HEK293 (cell line): ENCODE results near the gene OPN1SW.
A peak's percentile ranks its signal among the peaks of the same experiment; 100 is the strongest.

Source experiments
- BCL6B ChIP-seq: fragments of 450-650 bp; formaldehyde crosslinking; IDR thresholded peaks from 2 replicates; pipeline ENCODE4 v1.5.1; 2017; ENCODE audit warnings: missing biosample characterization, missing genetic modification characterization
- CTCF ChIP-seq: fragments of 450-650 bp; formaldehyde crosslinking; IDR thresholded peaks from 2 replicates; pipeline ENCODE4 v1.5.1; 2016; ENCODE audit warnings: missing biosample characterization, missing genetic modification characterization
- HOXA7 ChIP-seq: sonication (generic); formaldehyde crosslinking; IDR thresholded peaks from 2 replicates; pipeline ENCODE4 v1.8.1; 2022; ENCODE audit warnings: missing genetic modification reagents, borderline replicate concordance
- KLF16 ChIP-seq: fragments of 450-650 bp; formaldehyde crosslinking; IDR thresholded peaks from 2 replicates; pipeline ENCODE4 v1.5.1; 2017; ENCODE audit warnings: missing biosample characterization, missing genetic modification characterization
- REST ChIP-seq: fragments of 450-650 bp; formaldehyde crosslinking; IDR thresholded peaks from 2 replicates; pipeline ENCODE4 v1.5.1; 2016; ENCODE audit warnings: missing biosample characterization, missing genetic modification characterization
- TSHZ1 ChIP-seq: fragments of 450-650 bp; formaldehyde crosslinking; IDR thresholded peaks from 2 replicates; pipeline ENCODE4 v1.5.1; 2016; ENCODE audit warnings: missing biosample characterization, missing genetic modification characterization, borderline replicate concordance
- ZBTB17 ChIP-seq: fragments of 450-650 bp; formaldehyde crosslinking; IDR thresholded peaks from 2 replicates; pipeline ENCODE4 v1.5.1; 2016; ENCODE audit warnings: missing biosample characterization, missing genetic modification characterization
- ZFP3 ChIP-seq: fragments of 450-650 bp; formaldehyde crosslinking; IDR thresholded peaks from 2 replicates; pipeline ENCODE4 v1.5.1; 2016; ENCODE audit warnings: low read depth, missing biosample characterization, missing genetic modification characterization
- ZNF138 ChIP-seq: fragments of 450-650 bp; formaldehyde crosslinking; IDR thresholded peaks from 2 replicates; pipeline ENCODE4 v1.5.1; 2016; ENCODE audit warnings: missing biosample characterization, missing genetic modification characterization, borderline replicate concordance
- ZNF175 ChIP-seq: fragments of 450-650 bp; formaldehyde crosslinking; IDR thresholded peaks from 2 replicates; pipeline ENCODE4 v1.5.1; 2016; ENCODE audit warnings: missing biosample characterization, missing genetic modification characterization
- ZNF24 ChIP-seq: fragments of 450-650 bp; formaldehyde crosslinking; IDR thresholded peaks from 2 replicates; pipeline ENCODE4 v1.5.1; 2016; ENCODE audit warnings: missing biosample characterization, missing genetic modification characterization
- ZNF37A ChIP-seq: fragments of 450-650 bp; IDR thresholded peaks from 2 replicates; pipeline ENCODE4 v1.5.1; 2018; ENCODE audit warnings: missing biosample characterization, missing genetic modification characterization
- TF ChIP-seq, protein P1 (sequence below): fragments of 450-650 bp; formaldehyde crosslinking; IDR thresholded peaks from 2 replicates; pipeline ENCODE4 v1.5.1; 2016; ENCODE audit warnings: missing biosample characterization, missing genetic modification characterization
- TF ChIP-seq, protein P2 (sequence below): fragments of 450-650 bp; formaldehyde crosslinking; IDR thresholded peaks from 2 replicates; pipeline ENCODE4 v1.5.1; 2016; ENCODE audit warnings: missing biosample characterization, missing genetic modification characterization

- TF ChIP-seq, protein P1, sequence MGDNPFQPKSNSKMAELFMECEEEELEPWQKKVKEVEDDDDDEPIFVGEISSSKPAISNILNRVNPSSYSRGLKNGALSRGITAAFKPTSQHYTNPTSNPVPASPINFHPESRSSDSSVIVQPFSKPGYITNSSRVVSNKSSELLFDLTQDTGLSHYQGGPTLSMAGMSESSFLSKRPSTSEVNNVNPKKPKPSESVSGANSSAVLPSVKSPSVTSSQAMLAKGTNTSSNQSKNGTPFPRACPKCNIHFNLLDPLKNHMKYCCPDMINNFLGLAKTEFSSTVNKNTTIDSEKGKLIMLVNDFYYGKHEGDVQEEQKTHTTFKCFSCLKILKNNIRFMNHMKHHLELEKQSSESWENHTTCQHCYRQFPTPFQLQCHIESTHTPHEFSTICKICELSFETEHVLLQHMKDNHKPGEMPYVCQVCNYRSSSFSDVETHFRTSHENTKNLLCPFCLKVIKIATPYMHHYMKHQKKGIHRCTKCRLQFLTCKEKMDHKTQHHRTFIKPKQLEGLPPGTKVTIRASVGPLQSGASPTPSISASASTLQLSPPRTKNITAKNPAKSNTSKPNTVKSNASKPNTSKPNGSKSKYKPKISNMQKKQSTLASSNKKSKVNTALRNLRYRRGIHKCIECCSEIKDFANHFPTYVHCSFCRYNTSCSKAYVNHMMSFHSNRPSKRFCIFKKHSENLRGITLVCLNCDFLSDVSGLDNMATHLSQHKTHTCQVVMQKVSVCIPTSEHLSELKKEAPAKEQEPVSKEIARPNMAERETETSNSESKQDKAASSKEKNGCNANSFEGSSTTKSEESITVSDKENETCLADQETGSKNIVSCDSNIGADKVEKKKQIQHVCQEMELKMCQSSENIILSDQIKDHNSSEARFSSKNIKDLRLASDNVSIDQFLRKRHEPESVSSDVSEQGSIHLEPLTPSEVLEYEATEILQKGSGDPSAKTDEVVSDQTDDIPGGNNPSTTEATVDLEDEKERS (tag by site-specific recombination) = no peak; the same call in 1 of the 2 replicates
- TF ChIP-seq CTCF (no peak; the same call in 1 of the 2 replicates), BCL6B (tag by site-specific recombination) (no peak), ZBTB17 (tag by site-specific recombination) (peak; percentile 65; the same call in 1 of the 2 replicates), TSHZ1 (tag by site-specific recombination) (no peak), ZNF24 (tag by site-specific recombination) (no peak), HOXA7 (CRISPR knock-in tag) (no peak), ZNF138 (tag by site-specific recombination) (no peak), ZNF175 (tag by site-specific recombination) (no peak), ZNF37A (tag by site-specific recombination) (no peak), KLF16 (tag by site-specific recombination) (0 out of 2 replicates have a peak, but pooled peaks have one; percentile 52), ZFP3 (no peak), REST (tag by site-specific recombination) (no peak)
- TF ChIP-seq, protein P2, sequence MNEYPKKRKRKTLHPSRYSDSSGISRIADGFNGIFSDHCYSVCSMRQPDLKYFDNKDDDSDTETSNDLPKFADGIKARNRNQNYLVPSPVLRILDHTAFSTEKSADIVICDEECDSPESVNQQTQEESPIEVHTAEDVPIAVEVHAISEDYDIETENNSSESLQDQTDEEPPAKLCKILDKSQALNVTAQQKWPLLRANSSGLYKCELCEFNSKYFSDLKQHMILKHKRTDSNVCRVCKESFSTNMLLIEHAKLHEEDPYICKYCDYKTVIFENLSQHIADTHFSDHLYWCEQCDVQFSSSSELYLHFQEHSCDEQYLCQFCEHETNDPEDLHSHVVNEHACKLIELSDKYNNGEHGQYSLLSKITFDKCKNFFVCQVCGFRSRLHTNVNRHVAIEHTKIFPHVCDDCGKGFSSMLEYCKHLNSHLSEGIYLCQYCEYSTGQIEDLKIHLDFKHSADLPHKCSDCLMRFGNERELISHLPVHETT = no peak
These were observed 37.0 kb downstream of the OPN1SW start for GRCh38 chr7:128738570-128739047.
